OCI-LY3 (cell line): Measurements from ENCODE around the gene SURF2.

Source experiments
- EZH2phosphoT487 ChIP-seq: fragments of 200-600 bp; shearing (Covaris generic); IDR thresholded peaks from 2 replicates; pipeline ENCODE4 v1.6.1; 2018; ENCODE audit warnings: antibody characterized with exemption, mixed run types, low read depth
- TF ChIP-seq, protein P1 (sequence below): fragments of 200-600, 300-600 bp; sonication (generic); IDR thresholded peaks from 2 replicates; pipeline ENCODE4 v1.5.1; 2014; ENCODE audit warnings: antibody characterized with exemption, low read length, low read depth

- TF ChIP-seq, protein P1, sequence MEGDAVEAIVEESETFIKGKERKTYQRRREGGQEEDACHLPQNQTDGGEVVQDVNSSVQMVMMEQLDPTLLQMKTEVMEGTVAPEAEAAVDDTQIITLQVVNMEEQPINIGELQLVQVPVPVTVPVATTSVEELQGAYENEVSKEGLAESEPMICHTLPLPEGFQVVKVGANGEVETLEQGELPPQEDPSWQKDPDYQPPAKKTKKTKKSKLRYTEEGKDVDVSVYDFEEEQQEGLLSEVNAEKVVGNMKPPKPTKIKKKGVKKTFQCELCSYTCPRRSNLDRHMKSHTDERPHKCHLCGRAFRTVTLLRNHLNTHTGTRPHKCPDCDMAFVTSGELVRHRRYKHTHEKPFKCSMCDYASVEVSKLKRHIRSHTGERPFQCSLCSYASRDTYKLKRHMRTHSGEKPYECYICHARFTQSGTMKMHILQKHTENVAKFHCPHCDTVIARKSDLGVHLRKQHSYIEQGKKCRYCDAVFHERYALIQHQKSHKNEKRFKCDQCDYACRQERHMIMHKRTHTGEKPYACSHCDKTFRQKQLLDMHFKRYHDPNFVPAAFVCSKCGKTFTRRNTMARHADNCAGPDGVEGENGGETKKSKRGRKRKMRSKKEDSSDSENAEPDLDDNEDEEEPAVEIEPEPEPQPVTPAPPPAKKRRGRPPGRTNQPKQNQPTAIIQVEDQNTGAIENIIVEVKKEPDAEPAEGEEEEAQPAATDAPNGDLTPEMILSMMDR: no peak
- no peak for TF ChIP-seq EZH2phosphoT487
Measured at GRCh38 chr9:133389025-133389557, 32.7 kb downstream of the SURF2 start.
